Measurements from ENCODE around the gene BEX1. TPM values are rescaled to one million over a fixed set of nuclear protein-coding genes. Genes with fewer than 3 reads are reported as not detected.

The BEX1 gene
- not detected in 2 replicates for total RNA-seq

GRCh38 chrX:103063918-103064434 is at the start of gene BEX1:
TSS of gene BEX1 (minus strand) at chrX:103064171. CDS start at chrX:103063274, 897 bp downstream.

GRCh38 chrX:103092942-103093341 is 29.0 kb upstream of the BEX1 start, which contains the start of gene NXF3:
TSS of gene NXF3 (minus strand) at chrX:103093143. CDS start at chrX:103093023, 120 bp downstream.

Other genes with a start within 250 kb of the BEX1 start
- 1.5 and 1.6 TPM in 2 replicates for gene RAB40AL, start 126.9 kb downstream of the BEX1 start, total RNA-seq
- gene NXF3, start 29.0 kb upstream of the BEX1 start, total RNA-seq, result 0.26 TPM in 1 of 2 replicates, not detected in the other
- gene BEX4, start 150.9 kb upstream of the BEX1 start, total RNA-seq, result 25.6 and 31.1 TPM in 2 replicates
- 152 and 168 TPM in 2 replicates for gene TCEAL8, start 191.0 kb upstream of the BEX1 start, total RNA-seq
- not detected in 2 replicates for gene TCEAL5, start 212.6 kb upstream of the BEX1 start, total RNA-seq
- 0.91 and 2.7 TPM in 2 replicates for gene BEX2, start 246.8 kb upstream of the BEX1 start, total RNA-seq

Data from articular chondrocyte of knee joint (primary cell).